Measurements from ENCODE around the gene MAP3K20. TPM values are rescaled to one million over a fixed set of nuclear protein-coding genes. Genes with fewer than 3 reads are reported as not detected.

Gene MAP3K20
- total and polyA plus RNA-seq, 2 donors from 2014 or later, result 3.9 to 25.6 TPM

- no peaks in the 10 kb centered on the region for H3K4me1 ChIP-seq (ENCODE audit: control insufficient read depth in 2 of 3, insufficient read depth in 2 of 3, low read depth in 1 of 3, low read length in 3 of 3)
- DNase-seq (peak in 4 of 5 donors; percentile 64 to 82 (median 77)), FAIRE-seq (no peak)
- no peak for TF ChIP-seq CTCF (IDR thresholded peaks at IDR 0.05; ENCODE audit: borderline replicate concordance, extremely low read depth, insufficient read depth)
- intact Hi-C loops (cut with DNase I), result no loop called here
- H3K9ac ChIP-seq (ENCODE audit: low read length in 3 of 3), result peak overlapping the region; percentile 43 to 74 (median 69)
- no peaks in the 10 kb centered on the region for H3K27me3 ChIP-seq (ENCODE audit: control insufficient read depth, insufficient read depth, low read length)
- no peaks in the 10 kb centered on the region for H3K36me3 ChIP-seq (ENCODE audit: control insufficient read depth in 2 of 3, insufficient read depth in 3 of 3, low read length in 3 of 3)
- no peaks in the 10 kb centered on the region for H3K9me3 ChIP-seq (ENCODE audit: control insufficient read depth in 2 of 3, insufficient read depth in 1 of 3, low read length in 3 of 3)
- peak overlapping the region; percentile 67 to 80 for H3K27ac ChIP-seq (ENCODE audit: low read depth in 2 of 2, low read length in 2 of 2)
- peak overlapping the region; percentile 76 to 89 (median 81) for H3K4me3 ChIP-seq (ENCODE audit: low read length in 3 of 3)
Measured at GRCh38 chr2:173076581-173077345, 1.1 kb downstream of the MAP3K20 start.

- FAIRE-seq (no peak), DNase-seq (peak in 1 of 5 donors; percentile 7)
- Histone ChIP-seq H3K4me3 (ENCODE audit: low read length in 3 of 3) (no peak overlapping the region), H3K27me3 (ENCODE audit: control insufficient read depth, insufficient read depth, low read length) (no peaks in the 10 kb centered on the region), H3K9ac (ENCODE audit: low read length in 3 of 3) (no peak overlapping the region), H3K27ac (ENCODE audit: low read depth in 2 of 2, low read length in 2 of 2) (no peak overlapping the region), H3K36me3 (ENCODE audit: control insufficient read depth in 2 of 3, insufficient read depth in 3 of 3, low read length in 3 of 3) (no peaks in the 10 kb centered on the region), H3K9me3 (ENCODE audit: control insufficient read depth in 2 of 3, insufficient read depth in 1 of 3, low read length in 3 of 3) (no peaks in the 10 kb centered on the region), H3K4me1 (ENCODE audit: control insufficient read depth in 2 of 3, insufficient read depth in 2 of 3, low read depth in 1 of 3, low read length in 3 of 3) (no peaks in the 10 kb centered on the region)
- intact Hi-C loops (cut with DNase I), result no loop called here
- TF ChIP-seq CTCF (IDR thresholded peaks at IDR 0.05; ENCODE audit: borderline replicate concordance, extremely low read depth, insufficient read depth), result no peak
Measured at GRCh38 chr2:173077506-173078177, 2.0 kb downstream of the MAP3K20 start.

GRCh38 chr2:173079141-173079540 is 3.5 kb downstream of the MAP3K20 start:
- Histone ChIP-seq H3K9ac (ENCODE audit: low read length in 3 of 3) (no peak overlapping the region), H3K4me1 (ENCODE audit: control insufficient read depth in 2 of 3, insufficient read depth in 2 of 3, low read depth in 1 of 3, low read length in 3 of 3) (no peaks in the 10 kb centered on the region), H3K9me3 (ENCODE audit: control insufficient read depth in 2 of 3, insufficient read depth in 1 of 3, low read length in 3 of 3) (no peaks in the 10 kb centered on the region), H3K27ac (ENCODE audit: low read depth in 2 of 2, low read length in 2 of 2) (no peak overlapping the region), H3K36me3 (ENCODE audit: control insufficient read depth in 2 of 3, insufficient read depth in 3 of 3, low read length in 3 of 3) (no peaks in the 10 kb centered on the region), H3K4me3 (ENCODE audit: low read length in 3 of 3) (no peak overlapping the region), H3K27me3 (ENCODE audit: control insufficient read depth, insufficient read depth, low read length) (no peaks in the 10 kb centered on the region)
- TF ChIP-seq CTCF (IDR thresholded peaks at IDR 0.05; ENCODE audit: borderline replicate concordance, extremely low read depth, insufficient read depth), result no peak
- FAIRE-seq, result no peak
- no peak for DNase-seq
- intact Hi-C loops (cut with DNase I), result no loop called here

Measured in kidney (tissue), 14 donors.